SKM-1 treated with dmso at 0.1 percent for 144 hours (cell line): ENCODE data around the gene SIGLEC6.
"Not testable (repeated sequence)": the region's sequence is repeated elsewhere in the genome, so short reads cannot be mapped to it uniquely, and the experiment has no call there.

ENCODE experiments used
- DNase-seq: peaks from one replicate; lab custom pipeline; 2025; ENCODE audit not compliant: unreplicated experiment; lab: John Stamatoyannopoulos, UW

Gene SIGLEC6

GRCh38 chr19:51509823-51510660 is 21.4 kb downstream of the SIGLEC6 start:
- no peak for DNase-seq

GRCh38 chr19:51508059-51508733 is 23.3 kb downstream of the SIGLEC6 start:
- no peak for DNase-seq

- peak; percentile 16 for DNase-seq
Observed at GRCh38 chr19:51507640-51508058, 23.8 kb downstream of the SIGLEC6 start.

GRCh38 chr19:51507192-51507591 is 24.3 kb downstream of the SIGLEC6 start:
- DNase-seq: no peak

GRCh38 chr19:51505904-51506303 is 25.6 kb downstream of the SIGLEC6 start:
- DNase-seq: no peak

- no peak for DNase-seq
Observed at GRCh38 chr19:51503896-51504295, 27.6 kb downstream of the SIGLEC6 start.

GRCh38 chr19:51503286-51503817 is 28.1 kb downstream of the SIGLEC6 start:
- no peak for DNase-seq

GRCh38 chr19:51501594-51502263 is 29.7 kb downstream of the SIGLEC6 start, which contains the start of gene SIGLEC12:
TSS of gene SIGLEC12 (minus strand) at chr19:51501800. CDS start at chr19:51501733, 67 bp downstream.
- peak; percentile 33 for DNase-seq

GRCh38 chr19:51500931-51501330 is 30.5 kb downstream of the SIGLEC6 start:
- DNase-seq: not testable (repeated sequence)

GRCh38 chr19:51497666-51498065 is 33.8 kb downstream of the SIGLEC6 start:
- no peak for DNase-seq

GRCh38 chr19:51493776-51494175 is 37.7 kb downstream of the SIGLEC6 start:
- no peak for DNase-seq

- no peak for DNase-seq
Observed at GRCh38 chr19:51491586-51491985, 39.9 kb downstream of the SIGLEC6 start.

- DNase-seq: no peak
Observed at GRCh38 chr19:51490676-51491075, 40.8 kb downstream of the SIGLEC6 start.

GRCh38 chr19:51489113-51489512 is 42.4 kb downstream of the SIGLEC6 start:
- DNase-seq: no peak

- no peak for DNase-seq
Observed at GRCh38 chr19:51488491-51488890, 43.0 kb downstream of the SIGLEC6 start.

GRCh38 chr19:51485960-51486660 is 45.4 kb downstream of the SIGLEC6 start:
- no peak for DNase-seq

- no peak for DNase-seq
Observed at GRCh38 chr19:51480590-51480989, 50.9 kb downstream of the SIGLEC6 start.

GRCh38 chr19:51479531-51480331 is 51.7 kb downstream of the SIGLEC6 start:
- no peak for DNase-seq

GRCh38 chr19:51478381-51479234 is 52.9 kb downstream of the SIGLEC6 start, which contains the start of gene CEACAM18:
TSS of gene CEACAM18 (plus strand) at chr19:51478539.
- no peak for DNase-seq
